GM12892 (cell line): ENCODE results near the gene CHURC1.

ENCODE experiments used
- POLR2A ChIP-seq: IDR thresholded peaks from 2 replicates; pipeline ENCODE4 v1.6.1; 2011; ENCODE audit warnings: low read depth, low read length, control low read depth
- POLR2AphosphoS5 ChIP-seq: IDR thresholded peaks from 2 replicates; pipeline ENCODE4 v1.6.1; 2011; ENCODE audit warnings: low read depth, low read length, control low read depth
- TAF1 ChIP-seq: IDR thresholded peaks from 2 replicates; pipeline ENCODE4 v1.6.1; 2011; ENCODE audit warnings: low read depth, mild to moderate bottlenecking, control low read depth, low read length, borderline replicate concordance

GRCh38 chr14:64926398-64926995 is 12.2 kb downstream of the CHURC1 start:
- TF ChIP-seq POLR2AphosphoS5 (no peak), POLR2A (no peak), TAF1 (no peak)
